Keratinocyte (primary cell): ENCODE results near the gene DCP2. TPM values are rescaled to one million over a fixed set of nuclear protein-coding genes. Genes with fewer than 3 reads are reported as not detected.

Experiments used
- DNase-seq: peaks from one replicate; pipeline ENCODE4 v3.0.0-alpha.2; 2011; ENCODE audit warnings: low read depth, missing footprints, low spot score
- FAIRE-seq: peaks from 2 replicates; lab custom pipeline; 2011; peaks lifted over from hg19 to GRCh38; lab: Jason Lieb, UNC
- H2AFZ ChIP-seq: 2 replicates; pipeline ENCODE4 v1.6.0; 2012; ENCODE audit warnings: low read length, control low read depth, inconsistent platforms; ENCODE audit not compliant: control insufficient read depth
- H3K27ac ChIP-seq: 2 replicates; pipeline ENCODE4 v1.5.1; 2011; ENCODE audit warnings: low read length; ENCODE audit not compliant: control insufficient read depth, insufficient read depth
- H3K27me3 ChIP-seq: 3 replicates; pipeline ENCODE4 v1.6.0; 2011; ENCODE audit warnings: low read length; ENCODE audit not compliant: control insufficient read depth, insufficient read depth; ENCODE audit errors: extremely low read depth
- H3K36me3 ChIP-seq, 2 experiments: 2 replicates in 1 of 2; 3 replicates in 1 of 2; pipeline ENCODE4 v1.5.1; 2011; ENCODE audit warnings: low read length in 2 of 2, mild to moderate bottlenecking in 1 of 2; ENCODE audit not compliant: control insufficient read depth in 2 of 2, insufficient read depth in 2 of 2; ENCODE audit errors: extremely low read depth in 1 of 2
- H3K4me1 ChIP-seq: 3 replicates; pipeline ENCODE4 v1.5.1; 2011; ENCODE audit warnings: low read length; ENCODE audit not compliant: control insufficient read depth, insufficient read depth; ENCODE audit errors: extremely low read depth
- H3K4me2 ChIP-seq: 3 replicates; pipeline ENCODE4 v1.6.0; 2011; ENCODE audit warnings: low read depth, low read length; ENCODE audit not compliant: control insufficient read depth, insufficient read depth; ENCODE audit errors: extremely low read depth
- H3K4me3 ChIP-seq, 3 experiments: fragments of 200-600 bp in 1 of 3; sonication (generic) in 1 of 3; 2 replicates in 2 of 3; 3 replicates in 1 of 3; pipeline ENCODE4 v1.5.1; 2011 to 2016; ENCODE audit warnings: low read length in 3 of 3, mild to moderate bottlenecking in 3 of 3, control low read depth in 2 of 3, inconsistent platforms in 1 of 3, low read depth in 1 of 3, mixed read lengths in 1 of 3, mixed run types in 1 of 3, moderate library complexity in 1 of 3; ENCODE audit not compliant: control insufficient read depth in 2 of 3, insufficient read depth in 2 of 3; ENCODE audit errors: extremely low read depth in 1 of 3
- H3K79me2 ChIP-seq: 2 replicates; pipeline ENCODE4 v1.6.0; 2012; ENCODE audit warnings: low read length; ENCODE audit not compliant: control insufficient read depth, insufficient read depth
- H3K9ac ChIP-seq: 3 replicates; pipeline ENCODE4 v1.6.0; 2011; ENCODE audit warnings: low read length; ENCODE audit not compliant: control insufficient read depth, insufficient read depth; ENCODE audit errors: extremely low read depth
- H3K9me1 ChIP-seq: 3 replicates; pipeline ENCODE4 v1.6.0; 2011; ENCODE audit warnings: low read length; ENCODE audit not compliant: control insufficient read depth, insufficient read depth; ENCODE audit errors: extremely low read depth
- H3K9me3 ChIP-seq: 2 replicates; pipeline ENCODE4 v1.5.1; 2012; ENCODE audit warnings: low read depth, low read length; ENCODE audit not compliant: control insufficient read depth
- H4K20me1 ChIP-seq: 3 replicates; pipeline ENCODE4 v1.6.0; 2011; ENCODE audit warnings: low read length; ENCODE audit not compliant: control insufficient read depth, insufficient read depth; ENCODE audit errors: extremely low read depth
- CTCF ChIP-seq, 3 experiments: IDR thresholded peaks in 1 of 3; conservative IDR thresholded peaks in 1 of 3; optimal IDR thresholded peaks in 1 of 3; 2 replicates in 2 of 3; 3 replicates in 1 of 3; pipeline versions ENCODE3 to v1.5.1; 2011; ENCODE audit warnings: low read length in 3 of 3, mild to moderate bottlenecking in 3 of 3, moderate library complexity in 2 of 3, control low read depth in 1 of 3, inconsistent platforms in 1 of 3; ENCODE audit not compliant: insufficient read depth in 2 of 3; ENCODE audit errors: extremely low read depth in 1 of 3
- EZH2 ChIP-seq: IDR thresholded peaks from one replicate; pipeline ENCODE4 v1.6.1; 2012; ENCODE audit warnings: inconsistent platforms, mild to moderate bottlenecking, low read length, moderate library complexity
- dilution Hi-C: fragments of 300-500 bp; cut with MboI; formaldehyde crosslinking; loops from one replicate; pipeline ENCODE4 v1.7.0; 2020; ENCODE audit warnings: low sequenced_read_pairs; ENCODE audit not compliant: extremely low pct_ligation_motif_present
- polyA plus RNA-seq, 5 experiments: library from polyadenylated mRNA; depleted of rRNA in 3 of 5; stranded (reverse) in 3 of 5; stranded (forward) in 1 of 5; unstranded in 1 of 5; fragments of >200 nt; gene quantifications; 1 replicate in 1 of 5; 2 replicates in 3 of 5; 3 replicates in 1 of 5; pipeline versions ENCODE4 v1.2.1 to v1.2.3, GENCODE V29; 2011 to 2012; ENCODE audit warnings: missing spikeins in 2 of 5, low read depth in 1 of 5, low replicate concordance in 1 of 5

DCP2 gene
- polyA plus RNA-seq, 1 donor (not counting 4 experiments of a cell fraction or from before 2014, with no cell fraction given): 11.8 TPM

- H3K4me1 ChIP-seq: peaks cover 3% of the 10 kb centered on the region
- FAIRE-seq: no peak
- TF ChIP-seq CTCF (optimal IDR thresholded peaks at IDR 0.05 in 1 of 3, IDR thresholded peaks at IDR 0.05 in 1 of 3, conservative IDR thresholded peaks at IDR 0.05 in 1 of 3; ENCODE audit: extremely low read depth in 1 of 3, insufficient read depth in 2 of 3, low read length in 3 of 3) (no peak), EZH2 (no peak)
- dilution Hi-C loops: no loop called here
- no peak overlapping the region for H3K4me2 ChIP-seq
- no peak for DNase-seq
- H3K27ac ChIP-seq: no peak overlapping the region
- no peaks in the 10 kb centered on the region for H3K9me1 ChIP-seq
- H3K36me3 ChIP-seq: peaks cover 8 to 19% of the 10 kb centered on the region in 2 experiments
- no peaks in the 10 kb centered on the region for H4K20me1 ChIP-seq
- H3K9ac ChIP-seq: no peak overlapping the region
- no peaks in the 10 kb centered on the region for H3K27me3 ChIP-seq
- no peak overlapping the region for H2AFZ ChIP-seq
- no peaks in the 10 kb centered on the region for H3K79me2 ChIP-seq
- H3K4me3 ChIP-seq: no peak overlapping the region
- H3K9me3 ChIP-seq: no peaks in the 10 kb centered on the region
These were observed 53.0 kb downstream of the DCP2 start for GRCh38 chr5:113029614-113030013.

GRCh38 chr5:113031104-113031503 lies 54.5 kb downstream of the DCP2 start:
- no peak overlapping the region for H3K4me2 ChIP-seq
- H3K27ac ChIP-seq: no peak overlapping the region
- H3K4me1 ChIP-seq: peaks cover 4% of the 10 kb centered on the region
- no peaks in the 10 kb centered on the region for H3K9me1 ChIP-seq
- FAIRE-seq: no peak
- H3K36me3 ChIP-seq: peaks cover 13 to 14% of the 10 kb centered on the region in 2 experiments
- no peaks in the 10 kb centered on the region for H3K9me3 ChIP-seq
- DNase-seq: no peak
- H3K4me3 ChIP-seq: no peak overlapping the region
- no peak overlapping the region for H3K9ac ChIP-seq
- dilution Hi-C loops: no loop called here
- no peaks in the 10 kb centered on the region for H3K79me2 ChIP-seq
- H3K27me3 ChIP-seq: no peaks in the 10 kb centered on the region
- H2AFZ ChIP-seq: no peak overlapping the region
- no peaks in the 10 kb centered on the region for H4K20me1 ChIP-seq
- TF ChIP-seq EZH2 (no peak), CTCF (optimal IDR thresholded peaks at IDR 0.05 in 1 of 3, IDR thresholded peaks at IDR 0.05 in 1 of 3, conservative IDR thresholded peaks at IDR 0.05 in 1 of 3; ENCODE audit: extremely low read depth in 1 of 3, insufficient read depth in 2 of 3, low read length in 3 of 3) (no peak)
